NT2/D1 (cell line): ENCODE results near the gene MRC2.

Experiments
- SUZ12 ChIP-seq: IDR thresholded peaks from 2 replicates; pipeline ENCODE4 v1.6.1; 2011; ENCODE audit not compliant: insufficient read length, insufficient read depth; ENCODE audit errors: extremely low read depth
- YY1 ChIP-seq: IDR thresholded peaks from 2 replicates; pipeline ENCODE4 v1.6.1; 2011; ENCODE audit not compliant: insufficient read length, insufficient read depth
- ZNF274 ChIP-seq: IDR thresholded peaks from 2 replicates; pipeline ENCODE4 v1.6.1; 2011; ENCODE audit warnings: mild to moderate bottlenecking, low read depth, low read length

- TF ChIP-seq YY1, result no peak
- TF ChIP-seq SUZ12, result no peak
- TF ChIP-seq ZNF274, result no peak
Observed at GRCh38 chr17:62738281-62738680, 110.8 kb downstream of the MRC2 start.
